IMR-90 (cell line): ENCODE data around the gene KCNQ1. TPM values are rescaled to one million over a fixed set of nuclear protein-coding genes. Genes with fewer than 3 reads are reported as not detected.

ENCODE experiments used
- ATAC-seq: fragments of 200-7000 bp; cut with Tn5 transposase; 2 replicates; pipeline ENCODE4 v1.9.1; 2020; ENCODE audit warnings: low read depth, mild to moderate bottlenecking, moderate library complexity
- BruUV-seq: library from RNA; stranded (reverse); fragments of 400-500 nt; replicated peaks from 2 replicates; lab custom pipeline; 2021; lab: Mats Ljungman, UMichigan
- CTCF ChIA-PET: fragments of 300-600 bp; formaldehyde crosslinking; extraction: SDS; loops from one replicate; lab custom pipeline; 2021; ENCODE audit warnings: antibody characterized with exemption; lab: Yijun Ruan, JAX
- POLR2A ChIA-PET: fragments of 300-600 bp; sonication (Branson Sonifier 250); formaldehyde crosslinking; loops from one replicate; lab custom pipeline; 2022; ENCODE audit warnings: antibody characterized with exemption; ENCODE audit not compliant: unreplicated experiment; lab: Charles Lee
- DNase-seq: peaks from one replicate; pipeline ENCODE4 v3.0.0; 2013
- H2AFZ ChIP-seq: replicated peaks from 2 replicates; pipeline ENCODE3; 2013; ENCODE audit warnings: low read length, mild to moderate bottlenecking; ENCODE audit not compliant: poor library complexity
- H2AK5ac ChIP-seq: 2 replicates; pipeline ENCODE4 v1.6.1; 2013; ENCODE audit warnings: low read depth, low read length, inconsistent platforms
- H2AK9ac ChIP-seq: replicated peaks from 2 replicates; pipeline ENCODE3; 2013; ENCODE audit warnings: mild to moderate bottlenecking, low read depth, low read length, moderate library complexity; ENCODE audit not compliant: poor library complexity
- H2BK120ac ChIP-seq: 2 replicates; pipeline ENCODE4 v1.6.1; 2013; ENCODE audit warnings: low read depth, low read length, inconsistent platforms
- H2BK15ac ChIP-seq: 3 replicates; pipeline ENCODE4 v1.6.1; 2013; ENCODE audit warnings: low read depth, low read length, inconsistent platforms
- H2BK20ac ChIP-seq: 2 replicates; pipeline ENCODE4 v1.6.1; 2013; ENCODE audit warnings: low read depth, mild to moderate bottlenecking, inconsistent platforms, low read length, moderate library complexity
- H2BK5ac ChIP-seq: 2 replicates; pipeline ENCODE4 v1.6.1; 2013; ENCODE audit warnings: mild to moderate bottlenecking, low read depth, low read length, inconsistent platforms; ENCODE audit not compliant: poor library complexity, severe bottlenecking
- H3K14ac ChIP-seq: replicated peaks from 2 replicates; pipeline ENCODE4 v1.6.1; 2013; ENCODE audit warnings: low read depth, low read length, inconsistent platforms
- H3K18ac ChIP-seq: 2 replicates; pipeline ENCODE4 v1.6.1; 2013; ENCODE audit warnings: low read depth, low read length, control low read depth
- H3K23ac ChIP-seq: 2 replicates; pipeline ENCODE4 v1.6.1; 2013; ENCODE audit warnings: low read depth, low read length, inconsistent platforms
- H3K27ac ChIP-seq: 2 replicates; pipeline ENCODE4 v1.5.1; 2013; ENCODE audit warnings: mild to moderate bottlenecking, control low read depth, low read length; ENCODE audit not compliant: insufficient read depth
- H3K27me3 ChIP-seq: 2 replicates; pipeline ENCODE4 v1.6.1; 2013; ENCODE audit warnings: low read length; ENCODE audit not compliant: control insufficient read depth, insufficient read depth
- H3K36me3 ChIP-seq: 2 replicates; pipeline ENCODE4 v1.6.1; 2013; ENCODE audit warnings: low read length, mixed read lengths; ENCODE audit not compliant: control insufficient read depth, insufficient read depth
- H3K4ac ChIP-seq: 2 replicates; pipeline ENCODE4 v1.6.1; 2013; ENCODE audit warnings: low read depth, low read length, inconsistent platforms
- H3K4me1 ChIP-seq: 2 replicates; pipeline ENCODE4 v1.6.1; 2013; ENCODE audit warnings: low read length, mixed read lengths; ENCODE audit not compliant: control insufficient read depth, insufficient read depth
- H3K4me2 ChIP-seq: 2 replicates; pipeline ENCODE4 v1.6.1; 2013; ENCODE audit warnings: low read depth, mild to moderate bottlenecking, control low read depth, low read length, moderate library complexity
- H3K4me3 ChIP-seq: 2 replicates; pipeline ENCODE4 v1.5.1; 2013; ENCODE audit warnings: low read depth, mild to moderate bottlenecking, control low read depth, low read length, moderate library complexity; ENCODE audit not compliant: insufficient read depth
- H3K56ac ChIP-seq: 2 replicates; pipeline ENCODE4 v1.6.1; 2013; ENCODE audit warnings: low read length, inconsistent platforms; ENCODE audit not compliant: insufficient read depth; ENCODE audit errors: extremely low read depth
- H3K79me1 ChIP-seq, 2 experiments: 2 replicates each; pipeline ENCODE4 v1.6.1; 2013; ENCODE audit warnings: low read length in 2 of 2, inconsistent platforms in 1 of 2, low read depth in 1 of 2
- H3K9ac ChIP-seq: 2 replicates; pipeline ENCODE4 v1.6.1; 2013; ENCODE audit warnings: low read depth, low read length, control low read depth
- H3K9me1 ChIP-seq: 2 replicates; pipeline ENCODE4 v1.6.1; 2013; ENCODE audit warnings: low read length, inconsistent platforms; ENCODE audit not compliant: insufficient read depth
- H3K9me3 ChIP-seq: 2 replicates; pipeline ENCODE4 v1.6.1; 2013; ENCODE audit warnings: low read length; ENCODE audit not compliant: control insufficient read depth, insufficient read depth
- H4K20me1 ChIP-seq: 2 replicates; pipeline ENCODE4 v1.6.1; 2013; ENCODE audit warnings: low read length, inconsistent platforms; ENCODE audit not compliant: insufficient read depth
- H4K5ac ChIP-seq: 2 replicates; pipeline ENCODE4 v1.6.1; 2013; ENCODE audit warnings: mild to moderate bottlenecking, low read depth, low read length, control low read depth
- H4K8ac ChIP-seq, 2 experiments: 2 replicates each; pipeline ENCODE4 v1.6.1; 2013; ENCODE audit warnings: low read depth in 2 of 2, low read length in 2 of 2, control low read depth in 1 of 2, inconsistent platforms in 1 of 2
- H4K91ac ChIP-seq: 2 replicates; pipeline ENCODE4 v1.6.1; 2013; ENCODE audit warnings: low read depth, low read length, inconsistent platforms; ENCODE audit not compliant: insufficient read depth
- RAD21 ChIP-seq: IDR thresholded peaks from 2 replicates; pipeline ENCODE4 v1.6.1; 2012; ENCODE audit warnings: low read length, improper control_type of control experiment
- WGBS, 2 experiments: methylation state at CpG; one replicate each; pipeline versions ENCODE4 v1.1.5 to v1.1.7; 2013; ENCODE audit warnings: missing lambda C conversion rate in 2 of 2; ENCODE audit not compliant: insufficient read length in 1 of 2; ENCODE audit errors: extremely low coverage in 2 of 2; 5-methylcytosine and 5-hydroxymethylcytosine counted together
- dilution Hi-C: fragments of 300-500 bp; cut with HindIII; formaldehyde crosslinking; loops from one replicate; pipeline ENCODE4 v1.14.3; 2018; ENCODE audit warnings: low sequenced_read_pairs; ENCODE audit not compliant: unreplicated experiment
- in situ Hi-C: fragments of 300-500 bp; cut with MboI; formaldehyde crosslinking; loops from 3 replicates; pipeline ENCODE4 v1.14.3; 2019; ENCODE audit warnings: low sequenced_read_pairs, inconsistent platforms, mixed read lengths
- intact Hi-C: fragments of 100-400 bp; cut with micrococcal nuclease; formaldehyde crosslinking; loops from 2 replicates; pipeline ENCODE4 v1.10.0; 2022
- polyA plus RNA-seq, 3 experiments: library from polyadenylated mRNA; depleted of rRNA; stranded (reverse); fragments of >200 nt; gene quantifications; 2 replicates each; pipeline ENCODE4 v1.2.3, GENCODE V29; 2012; ENCODE audit warnings: low replicate concordance in 1 of 3
- total RNA-seq: library from RNA; depleted of rRNA; stranded (reverse); fragments of >200 nt; gene quantifications from 2 replicates; pipeline ENCODE4 v1.2.3, GENCODE V29; 2012

Gene KCNQ1
- total and polyA plus RNA-seq, 2 of the 4 experiments (the other 2 are of a cell fraction), result 0.07 TPM; not detected in 1

DNA sequence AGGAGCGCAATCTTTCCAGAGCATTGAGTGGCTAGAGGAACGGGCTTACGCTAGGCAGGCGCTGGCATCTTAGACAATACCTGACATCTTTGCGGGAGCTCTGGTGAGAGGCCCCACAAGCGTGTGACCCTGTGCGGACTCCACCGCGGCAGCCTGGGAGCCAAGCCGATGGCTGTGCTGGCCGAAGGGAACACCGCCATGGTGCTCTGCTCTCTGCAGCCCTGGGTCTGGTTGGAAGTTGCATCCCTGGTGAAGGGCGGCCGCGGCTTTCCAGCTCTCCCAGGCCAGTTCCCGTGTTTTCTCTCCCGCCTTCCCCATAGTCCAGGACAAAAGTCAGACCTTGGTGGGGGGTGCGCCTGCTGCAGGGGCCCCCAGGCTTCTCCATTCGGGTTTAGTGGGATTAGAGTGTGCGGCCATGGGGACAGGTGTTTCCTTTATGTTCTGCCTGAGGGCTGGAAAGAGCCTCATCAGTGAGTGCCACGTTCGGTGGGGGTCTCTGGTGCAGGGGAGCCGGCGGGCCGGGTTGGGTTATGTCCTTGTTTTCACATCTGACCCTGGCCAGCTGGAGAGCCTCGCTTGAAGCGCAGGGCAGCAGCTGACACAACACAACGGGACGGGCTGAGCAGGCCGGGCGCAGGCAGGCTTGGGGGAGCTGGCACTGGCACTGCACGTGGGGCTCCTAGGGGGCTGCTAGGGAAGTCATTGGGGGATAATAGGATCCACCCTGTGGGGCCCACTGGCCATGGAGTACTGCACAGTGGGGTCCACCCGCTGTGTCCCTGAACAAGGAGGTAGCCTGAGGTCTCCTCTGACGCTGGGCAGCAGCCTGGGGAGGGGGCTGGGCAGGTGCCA, 94.8 kb downstream of the KCNQ1 start:
- intact Hi-C loops, result no loop called here
- no TSS peak for BruUV-seq

More for the DNA sequence above, 94.8 kb downstream of the KCNQ1 start:
- Histone ChIP-seq H3K4ac (no peak overlapping the region), H3K27ac (no peak overlapping the region), H3K79me1 (no peaks in the 10 kb centered on the region), H3K4me2 (no peak overlapping the region), H2BK120ac (no peak overlapping the region), H3K14ac (no peak overlapping the region), H4K8ac (no peak overlapping the region), H3K4me1 (no peaks in the 10 kb centered on the region), H2AK5ac (no peak overlapping the region), H4K20me1 (no peaks in the 10 kb centered on the region; the same call in 1 of the 2 replicates), H4K91ac (no peak overlapping the region), H2BK5ac (no peak overlapping the region), H3K27me3 (peaks cover 26% of the 10 kb centered on the region), H2AFZ (no peak overlapping the region), H3K18ac (no peak overlapping the region), H3K23ac (no peak overlapping the region), H3K4me3 (no peak overlapping the region), H3K56ac (no peak overlapping the region), H2AK9ac (no peak overlapping the region), H4K5ac (no peak overlapping the region), H3K36me3 (no peaks in the 10 kb centered on the region), H2BK20ac (no peak overlapping the region), H3K9me1 (no peaks in the 10 kb centered on the region), H2BK15ac (no peak overlapping the region), H3K9me3 (no peaks in the 10 kb centered on the region), H3K9ac (no peak overlapping the region)
- ATAC-seq (no peak), DNase-seq (no peak)
- in situ Hi-C loops, result no loop called here
- CTCF ChIA-PET, result no interaction called here
- POLR2A ChIA-PET, result no interaction called here
- 90% methylated on average over 13 of the region's 34 CpGs; no CpG with 5 or more reads in 1 of the 2 experiments for WGBS, 2 experiments
- no peak for TF ChIP-seq RAD21
- dilution Hi-C loops, result no loop called here
